Measurements from ENCODE around the gene ACSL4. TPM values are rescaled to one million over a fixed set of nuclear protein-coding genes. Genes with fewer than 3 reads are reported as not detected.
"Not testable (repeated sequence)": the region's sequence is repeated elsewhere in the genome, so short reads cannot be mapped to it uniquely, and the experiment has no call there.

ACSL4 gene
- total and polyA plus RNA-seq, 12 donors: 12.7 to 69.4 (median 50.2) TPM

DNA sequence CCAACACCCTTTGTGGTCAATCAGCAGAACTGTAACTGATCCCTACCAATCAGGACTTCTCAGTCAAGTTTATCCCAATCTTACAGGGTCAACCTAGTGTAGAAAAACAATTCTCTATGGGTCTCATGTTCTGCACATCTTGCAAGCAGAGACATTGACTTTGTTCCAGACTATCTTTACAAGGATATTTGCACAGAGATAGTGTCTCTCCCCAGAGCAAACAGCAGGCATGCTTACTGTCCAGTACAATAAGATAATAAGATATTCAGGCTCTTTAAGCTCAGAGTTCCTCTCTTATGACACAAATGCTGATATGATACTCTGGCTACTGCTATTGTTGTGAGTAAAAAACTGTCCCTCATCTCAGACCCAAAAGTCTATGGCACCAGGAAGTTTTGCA lies 53.2 kb downstream of the ACSL4 start:
- H3K27me3 ChIP-seq: peaks cover 0 to 54% (median 0%) of the 10 kb centered on the region in 7 donors
- intact Hi-C loops (cut with DNase I): no loop called here
- peaks cover 0 to 77% (median 0%) of the 10 kb centered on the region in 9 donors for H3K36me3 ChIP-seq
- ATAC-seq (no peak), DNase-seq (no peak)
- no peak overlapping the region for H3K27ac ChIP-seq
- TF ChIP-seq, protein P1, sequence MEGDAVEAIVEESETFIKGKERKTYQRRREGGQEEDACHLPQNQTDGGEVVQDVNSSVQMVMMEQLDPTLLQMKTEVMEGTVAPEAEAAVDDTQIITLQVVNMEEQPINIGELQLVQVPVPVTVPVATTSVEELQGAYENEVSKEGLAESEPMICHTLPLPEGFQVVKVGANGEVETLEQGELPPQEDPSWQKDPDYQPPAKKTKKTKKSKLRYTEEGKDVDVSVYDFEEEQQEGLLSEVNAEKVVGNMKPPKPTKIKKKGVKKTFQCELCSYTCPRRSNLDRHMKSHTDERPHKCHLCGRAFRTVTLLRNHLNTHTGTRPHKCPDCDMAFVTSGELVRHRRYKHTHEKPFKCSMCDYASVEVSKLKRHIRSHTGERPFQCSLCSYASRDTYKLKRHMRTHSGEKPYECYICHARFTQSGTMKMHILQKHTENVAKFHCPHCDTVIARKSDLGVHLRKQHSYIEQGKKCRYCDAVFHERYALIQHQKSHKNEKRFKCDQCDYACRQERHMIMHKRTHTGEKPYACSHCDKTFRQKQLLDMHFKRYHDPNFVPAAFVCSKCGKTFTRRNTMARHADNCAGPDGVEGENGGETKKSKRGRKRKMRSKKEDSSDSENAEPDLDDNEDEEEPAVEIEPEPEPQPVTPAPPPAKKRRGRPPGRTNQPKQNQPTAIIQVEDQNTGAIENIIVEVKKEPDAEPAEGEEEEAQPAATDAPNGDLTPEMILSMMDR (IDR thresholded peaks at IDR 0.05): no peak
- no peaks in the 10 kb centered on the region for H3K9me3 ChIP-seq
- H3K4me3 ChIP-seq: no peak overlapping the region
- H3K4me1 ChIP-seq: peaks cover 0 to 11% (median 0%) of the 10 kb centered on the region in 9 donors

GRCh38 chrX:109672239-109672638 lies 60.8 kb downstream of the ACSL4 start:
- H3K4me1 ChIP-seq: no peaks in the 10 kb centered on the region
- H3K36me3 ChIP-seq: peaks cover 0 to 71% (median 2%) of the 10 kb centered on the region in 9 donors
- no peak for DNase-seq
- TF ChIP-seq, protein P1 (IDR thresholded peaks at IDR 0.05): no peak
- peak in 6 of 8 donors; percentile 56 to 89 (median 75) for ATAC-seq
- peaks cover 0 to 16% (median 0%) of the 10 kb centered on the region in 7 donors for H3K27me3 ChIP-seq
- intact Hi-C loops (cut with DNase I): no loop called here
- H3K27ac ChIP-seq: no peak overlapping the region
- H3K4me3 ChIP-seq: no peak overlapping the region
- H3K9me3 ChIP-seq: no peaks in the 10 kb centered on the region

DNA sequence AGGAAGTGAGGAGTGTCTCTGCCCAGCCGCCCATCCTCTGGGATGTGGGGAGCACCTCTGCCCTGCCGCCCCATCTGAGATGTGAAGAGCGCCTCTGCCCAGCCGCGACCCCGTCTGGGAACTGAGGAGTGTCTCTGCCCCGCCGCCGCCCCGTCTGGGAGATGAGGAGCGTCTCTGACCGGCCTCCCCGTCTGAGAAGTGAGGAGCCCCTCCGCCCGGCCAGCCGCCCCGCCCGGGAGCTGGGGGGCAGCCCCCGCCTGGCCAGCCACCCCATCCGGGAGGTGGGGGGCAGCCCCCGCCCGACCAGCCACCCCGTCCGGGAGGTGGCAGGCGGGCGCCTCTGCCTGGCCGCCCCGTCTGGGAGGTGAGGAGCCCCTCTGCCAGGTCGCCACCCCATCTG lies 61.9 kb downstream of the ACSL4 start:
- DNase-seq; H3K4me3 ChIP-seq; H3K9me3 ChIP-seq; intact Hi-C loops (cut with DNase I); H3K27ac ChIP-seq; ATAC-seq; H3K4me1 ChIP-seq: not testable (repeated sequence)
- H3K27me3 ChIP-seq: peaks cover 0 to 14% (median 0%) of the 10 kb centered on the region in 7 donors
- H3K36me3 ChIP-seq: peaks cover 0 to 71% (median 7%) of the 10 kb centered on the region in 9 donors
- 97 to 98% methylated on average over 19 to 29 of the region's 29 CpGs for WGBS, 2 donors

DNA sequence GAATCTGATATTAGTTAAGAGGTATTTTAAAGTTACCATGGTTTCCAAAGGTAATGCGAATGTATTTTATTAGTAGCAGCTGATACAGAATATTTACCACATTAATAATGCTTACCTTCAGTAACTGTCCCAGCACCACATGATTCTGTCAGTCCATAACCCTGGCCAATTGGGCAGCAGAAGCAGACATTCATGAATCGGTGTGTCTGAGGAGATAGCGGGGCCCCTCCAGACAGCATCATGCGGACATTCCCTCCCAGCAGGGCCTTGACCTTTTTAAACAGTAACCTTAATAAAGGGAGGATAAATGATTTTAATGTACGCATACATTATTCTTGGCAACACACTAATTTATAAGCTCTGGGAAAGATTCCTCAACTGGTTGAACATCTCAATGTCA lies 65.1 kb downstream of the ACSL4 start:
- 93 to 94% methylated on average over 5 of the region's 5 CpGs for WGBS, 2 donors
- DNase-seq: no peak
- Histone ChIP-seq H3K4me1 (no peaks in the 10 kb centered on the region), H3K27me3 (peaks cover 0 to 26% (median 0%) of the 10 kb centered on the region in 7 donors), H3K27ac (no peak overlapping the region), H3K9me3 (no peaks in the 10 kb centered on the region), H3K4me3 (no peak overlapping the region), H3K36me3 (peaks cover 0 to 71% (median 7%) of the 10 kb centered on the region in 9 donors)
- TF ChIP-seq, protein P1 (IDR thresholded peaks at IDR 0.05): no peak
- intact Hi-C loops (cut with DNase I): no loop called here
- ATAC-seq: no peak

GRCh38 chrX:109660435-109661143 lies 72.5 kb downstream of the ACSL4 start:
- Histone ChIP-seq H3K9me3 (no peaks in the 10 kb centered on the region), H3K27ac (no peak overlapping the region), H3K36me3 (peaks cover 0 to 85% (median 0%) of the 10 kb centered on the region in 9 donors), H3K4me3 (no peak overlapping the region), H3K4me1 (peaks cover 0 to 6% (median 0%) of the 10 kb centered on the region in 9 donors), H3K27me3 (peaks cover 0 to 33% (median 0%) of the 10 kb centered on the region in 7 donors)
- intact Hi-C loops (cut with DNase I): no loop called here
- ATAC-seq (no peak), DNase-seq (no peak)
- TF ChIP-seq, protein P1 (IDR thresholded peaks at IDR 0.05): no peak
- 84 to 86% methylated on average over 2 of the region's 2 CpGs for WGBS, 2 donors

Data from heart right ventricle (tissue), 16 donors.